Measurements from ENCODE around the gene PILRA. TPM values are rescaled to one million over a fixed set of nuclear protein-coding genes. Genes with fewer than 3 reads are reported as not detected.

The PILRA gene
- total and polyA plus RNA-seq, 10 of the 15 experiments (the other 5 are each of a cell fraction or from before 2014, with no cell fraction given): 6.6 to 43.3 (median 11.5) TPM

DNA sequence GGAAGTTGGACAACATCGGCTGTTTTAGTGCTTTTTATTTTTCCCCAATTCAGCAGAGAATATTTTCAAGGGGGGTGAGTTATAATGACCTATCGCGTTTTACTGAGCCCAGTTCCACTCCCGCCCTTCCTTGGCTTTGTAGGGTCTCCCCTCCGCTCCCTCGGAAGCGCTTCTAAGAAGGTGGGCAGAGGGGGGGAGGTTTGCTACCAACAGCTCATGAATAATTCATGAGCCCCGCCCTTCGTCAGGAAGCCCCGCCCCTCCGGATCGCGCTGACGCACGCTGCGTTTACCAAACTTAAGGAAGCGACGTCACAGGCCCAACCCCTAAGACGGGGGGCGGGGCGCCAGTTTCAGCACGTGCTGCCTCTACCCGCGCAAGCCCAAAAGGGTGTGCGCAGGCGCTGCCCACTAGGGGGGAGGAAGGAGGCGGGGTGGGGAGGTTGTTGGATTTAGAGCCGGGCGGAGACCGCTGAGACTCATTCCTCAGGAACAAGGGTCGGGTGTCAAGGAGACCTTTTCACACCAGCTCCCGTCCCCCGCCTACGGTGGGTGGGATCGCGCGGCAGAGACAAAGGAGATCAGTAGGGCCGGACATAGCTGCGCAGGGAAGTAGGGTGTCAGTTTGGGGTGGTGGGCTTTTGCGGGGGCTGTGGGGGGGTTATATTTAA, 55.8 kb downstream of the PILRA start (continued):
- TF ChIP-seq DPF2 (IDR thresholded peaks at IDR 0.05): no peak; the same call in 1 of the 2 replicates
- TF ChIP-seq MYB (IDR thresholded peaks at IDR 0.05; ENCODE audit: borderline replicate concordance, low read depth, low read length): no peak
- peak; percentile 89 for TF ChIP-seq RAD51 (IDR thresholded peaks at IDR 0.05)
- no peak for TF ChIP-seq JUND (IDR thresholded peaks at IDR 0.05; ENCODE audit: low read depth, low read length)
- TF ChIP-seq, protein P1, sequence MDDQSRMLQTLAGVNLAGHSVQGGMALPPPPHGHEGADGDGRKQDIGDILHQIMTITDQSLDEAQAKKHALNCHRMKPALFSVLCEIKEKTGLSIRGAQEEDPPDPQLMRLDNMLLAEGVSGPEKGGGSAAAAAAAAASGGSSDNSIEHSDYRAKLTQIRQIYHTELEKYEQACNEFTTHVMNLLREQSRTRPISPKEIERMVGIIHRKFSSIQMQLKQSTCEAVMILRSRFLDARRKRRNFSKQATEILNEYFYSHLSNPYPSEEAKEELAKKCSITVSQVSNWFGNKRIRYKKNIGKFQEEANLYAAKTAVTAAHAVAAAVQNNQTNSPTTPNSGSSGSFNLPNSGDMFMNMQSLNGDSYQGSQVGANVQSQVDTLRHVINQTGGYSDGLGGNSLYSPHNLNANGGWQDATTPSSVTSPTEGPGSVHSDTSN (IDR thresholded peaks at IDR 0.05; ENCODE audit: insufficient replicate concordance, low read depth, low read length): no peak
- TF ChIP-seq RFX5 (IDR thresholded peaks at IDR 0.05; ENCODE audit: low read depth, low read length): peak; percentile 1; the same call in 1 of the 2 replicates
- no peak for TF ChIP-seq SPI1 (IDR thresholded peaks at IDR 0.05; ENCODE audit: borderline replicate concordance, insufficient read depth, low read depth, low read length)
- TF ChIP-seq, protein P2, sequence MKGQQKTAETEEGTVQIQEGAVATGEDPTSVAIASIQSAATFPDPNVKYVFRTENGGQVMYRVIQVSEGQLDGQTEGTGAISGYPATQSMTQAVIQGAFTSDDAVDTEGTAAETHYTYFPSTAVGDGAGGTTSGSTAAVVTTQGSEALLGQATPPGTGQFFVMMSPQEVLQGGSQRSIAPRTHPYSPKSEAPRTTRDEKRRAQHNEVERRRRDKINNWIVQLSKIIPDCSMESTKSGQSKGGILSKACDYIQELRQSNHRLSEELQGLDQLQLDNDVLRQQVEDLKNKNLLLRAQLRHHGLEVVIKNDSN (IDR thresholded peaks at IDR 0.05; ENCODE audit: borderline replicate concordance, extremely low read length, insufficient read depth, low read depth, low read length): peak; percentile 85
- TF ChIP-seq RCOR1 (conservative IDR thresholded peaks at IDR 0.05; ENCODE audit: low read depth, low read length): no peak
- TF ChIP-seq CREB1 (IDR thresholded peaks at IDR 0.05; ENCODE audit: low read depth): no peak
- TF ChIP-seq, protein P3, sequence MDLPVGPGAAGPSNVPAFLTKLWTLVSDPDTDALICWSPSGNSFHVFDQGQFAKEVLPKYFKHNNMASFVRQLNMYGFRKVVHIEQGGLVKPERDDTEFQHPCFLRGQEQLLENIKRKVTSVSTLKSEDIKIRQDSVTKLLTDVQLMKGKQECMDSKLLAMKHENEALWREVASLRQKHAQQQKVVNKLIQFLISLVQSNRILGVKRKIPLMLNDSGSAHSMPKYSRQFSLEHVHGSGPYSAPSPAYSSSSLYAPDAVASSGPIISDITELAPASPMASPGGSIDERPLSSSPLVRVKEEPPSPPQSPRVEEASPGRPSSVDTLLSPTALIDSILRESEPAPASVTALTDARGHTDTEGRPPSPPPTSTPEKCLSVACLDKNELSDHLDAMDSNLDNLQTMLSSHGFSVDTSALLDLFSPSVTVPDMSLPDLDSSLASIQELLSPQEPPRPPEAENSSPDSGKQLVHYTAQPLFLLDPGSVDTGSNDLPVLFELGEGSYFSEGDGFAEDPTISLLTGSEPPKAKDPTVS (IDR thresholded peaks at IDR 0.05; ENCODE audit: low read depth, low read length): no peak
- no peak for TF ChIP-seq BRCA1 (IDR thresholded peaks at IDR 0.05; ENCODE audit: low read depth, low read length)
- TF ChIP-seq POU2F2 (IDR thresholded peaks at IDR 0.05; ENCODE audit: borderline replicate concordance, low read depth, low read length): peak; percentile 87; the same call in 2 of the 3 replicates
- no peak for TF ChIP-seq MTA3 (IDR thresholded peaks at IDR 0.05; ENCODE audit: borderline replicate concordance, low read length)
- TF ChIP-seq PAX5 (IDR thresholded peaks at IDR 0.05; ENCODE audit: borderline replicate concordance, low read depth, low read length): no peak
- TF ChIP-seq, protein P4, sequence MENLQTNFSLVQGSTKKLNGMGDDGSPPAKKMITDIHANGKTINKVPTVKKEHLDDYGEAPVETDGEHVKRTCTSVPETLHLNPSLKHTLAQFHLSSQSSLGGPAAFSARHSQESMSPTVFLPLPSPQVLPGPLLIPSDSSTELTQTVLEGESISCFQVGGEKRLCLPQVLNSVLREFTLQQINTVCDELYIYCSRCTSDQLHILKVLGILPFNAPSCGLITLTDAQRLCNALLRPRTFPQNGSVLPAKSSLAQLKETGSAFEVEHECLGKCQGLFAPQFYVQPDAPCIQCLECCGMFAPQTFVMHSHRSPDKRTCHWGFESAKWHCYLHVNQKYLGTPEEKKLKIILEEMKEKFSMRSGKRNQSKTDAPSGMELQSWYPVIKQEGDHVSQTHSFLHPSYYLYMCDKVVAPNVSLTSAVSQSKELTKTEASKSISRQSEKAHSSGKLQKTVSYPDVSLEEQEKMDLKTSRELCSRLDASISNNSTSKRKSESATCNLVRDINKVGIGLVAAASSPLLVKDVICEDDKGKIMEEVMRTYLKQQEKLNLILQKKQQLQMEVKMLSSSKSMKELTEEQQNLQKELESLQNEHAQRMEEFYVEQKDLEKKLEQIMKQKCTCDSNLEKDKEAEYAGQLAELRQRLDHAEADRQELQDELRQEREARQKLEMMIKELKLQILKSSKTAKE (IDR thresholded peaks at IDR 0.05; ENCODE audit: low read depth, poor library complexity, severe bottlenecking): no peak
- TF ChIP-seq, protein P5, sequence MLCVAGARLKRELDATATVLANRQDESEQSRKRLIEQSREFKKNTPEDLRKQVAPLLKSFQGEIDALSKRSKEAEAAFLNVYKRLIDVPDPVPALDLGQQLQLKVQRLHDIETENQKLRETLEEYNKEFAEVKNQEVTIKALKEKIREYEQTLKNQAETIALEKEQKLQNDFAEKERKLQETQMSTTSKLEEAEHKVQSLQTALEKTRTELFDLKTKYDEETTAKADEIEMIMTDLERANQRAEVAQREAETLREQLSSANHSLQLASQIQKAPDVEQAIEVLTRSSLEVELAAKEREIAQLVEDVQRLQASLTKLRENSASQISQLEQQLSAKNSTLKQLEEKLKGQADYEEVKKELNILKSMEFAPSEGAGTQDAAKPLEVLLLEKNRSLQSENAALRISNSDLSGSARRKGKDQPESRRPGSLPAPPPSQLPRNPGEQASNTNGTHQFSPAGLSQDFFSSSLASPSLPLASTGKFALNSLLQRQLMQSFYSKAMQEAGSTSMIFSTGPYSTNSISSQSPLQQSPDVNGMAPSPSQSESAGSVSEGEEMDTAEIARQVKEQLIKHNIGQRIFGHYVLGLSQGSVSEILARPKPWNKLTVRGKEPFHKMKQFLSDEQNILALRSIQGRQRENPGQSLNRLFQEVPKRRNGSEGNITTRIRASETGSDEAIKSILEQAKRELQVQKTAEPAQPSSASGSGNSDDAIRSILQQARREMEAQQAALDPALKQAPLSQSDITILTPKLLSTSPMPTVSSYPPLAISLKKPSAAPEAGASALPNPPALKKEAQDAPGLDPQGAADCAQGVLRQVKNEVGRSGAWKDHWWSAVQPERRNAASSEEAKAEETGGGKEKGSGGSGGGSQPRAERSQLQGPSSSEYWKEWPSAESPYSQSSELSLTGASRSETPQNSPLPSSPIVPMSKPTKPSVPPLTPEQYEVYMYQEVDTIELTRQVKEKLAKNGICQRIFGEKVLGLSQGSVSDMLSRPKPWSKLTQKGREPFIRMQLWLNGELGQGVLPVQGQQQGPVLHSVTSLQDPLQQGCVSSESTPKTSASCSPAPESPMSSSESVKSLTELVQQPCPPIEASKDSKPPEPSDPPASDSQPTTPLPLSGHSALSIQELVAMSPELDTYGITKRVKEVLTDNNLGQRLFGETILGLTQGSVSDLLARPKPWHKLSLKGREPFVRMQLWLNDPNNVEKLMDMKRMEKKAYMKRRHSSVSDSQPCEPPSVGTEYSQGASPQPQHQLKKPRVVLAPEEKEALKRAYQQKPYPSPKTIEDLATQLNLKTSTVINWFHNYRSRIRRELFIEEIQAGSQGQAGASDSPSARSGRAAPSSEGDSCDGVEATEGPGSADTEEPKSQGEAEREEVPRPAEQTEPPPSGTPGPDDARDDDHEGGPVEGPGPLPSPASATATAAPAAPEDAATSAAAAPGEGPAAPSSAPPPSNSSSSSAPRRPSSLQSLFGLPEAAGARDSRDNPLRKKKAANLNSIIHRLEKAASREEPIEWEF (IDR thresholded peaks at IDR 0.05; ENCODE audit: insufficient replicate concordance, low read depth, low read length): no peak
- no peak for TF ChIP-seq NR2C2 (IDR thresholded peaks at IDR 0.05; ENCODE audit: borderline replicate concordance, control insufficient read depth, insufficient read length, low read depth)
- TF ChIP-seq SMARCA5 (IDR thresholded peaks at IDR 0.05): peak; percentile 94
